Lower leg skin (tissue), 4 donors: ENCODE data around the gene RAVER1. TPM values are rescaled to one million over a fixed set of nuclear protein-coding genes. Genes with fewer than 3 reads are reported as not detected.
"Not testable (repeated sequence)": the region's sequence is repeated elsewhere in the genome, so short reads cannot be mapped to it uniquely, and the experiment has no call there.

ENCODE experiments used
- DNase-seq, 2 donors: peaks; one replicate each; pipeline ENCODE4 v3.0.0-alpha.2; 2019; ENCODE audit warnings: low spot score in 2 of 2
- H3K4me3 ChIP-seq: fragments of 200-600 bp; sonication (generic); 2 replicates; pipeline ENCODE4 v1.5.1; 2017; ENCODE audit warnings: mild to moderate bottlenecking, low read depth; ENCODE audit not compliant: poor library complexity, severe bottlenecking
- CTCF ChIP-seq, 3 donors: fragments of 450-650 bp; IDR thresholded peaks; one replicate each; pipeline ENCODE4 v1.5.1; 2016; ENCODE audit warnings: antibody characterized with exemption in 3 of 3, mild to moderate bottlenecking in 3 of 3, moderate library complexity in 2 of 3
- POLR2A ChIP-seq, 2 donors: fragments of 450-650 bp; IDR thresholded peaks; one replicate each; pipeline ENCODE4 v1.6.1; 2016 to 2017; ENCODE audit warnings: antibody characterized with exemption in 2 of 2, mild to moderate bottlenecking in 1 of 2, moderate library complexity in 1 of 2
- WGBS, 2 donors: methylation state at CpG; one replicate each; pipeline ENCODE4 v1.1.5; 2018; 5-methylcytosine and 5-hydroxymethylcytosine counted together
- intact Hi-C: fragments of 100-400 bp; cut with DNase I; formaldehyde crosslinking; loops from one replicate; pipeline ENCODE4 v1.15.0; 2023; ENCODE audit warnings: low total_unique reads
- total RNA-seq, 4 donors: library from RNA; depleted of rRNA; stranded (reverse); fragments of >200 nt; gene quantifications; one replicate each; pipeline ENCODE4 v1.1.0, GENCODE V29; 2016

Gene RAVER1
- 10 to 100 TPM; 14.2 to 22.5 (median 19.2) TPM for total RNA-seq

GRCh38 chr19:10332965-10333757, at the start of gene RAVER1:
Gene RAVER1, minus strand, starts transcription at chr19:10333529. Its CDS starts 22 bp downstream, at chr19:10333507.
- TF ChIP-seq POLR2A (IDR thresholded peaks at IDR 0.05) (no peak), CTCF (IDR thresholded peaks at IDR 0.05) (no peak)
- WGBS, 2 donors: 1% methylated on average over 30 to 74 of the region's 82 CpGs
- peak within 1 kb of the TSS; percentile 65 for H3K4me3 ChIP-seq
- peak; percentile 97 to 99 for DNase-seq
- intact Hi-C loops: loop anchor here (5.0 kb wide), 1 partner anchor 1886 kb away; no protein-coding TSS in a partner anchor

- intact Hi-C loops, H3K4me3 ChIP-seq, DNase-seq: not testable (repeated sequence)
- WGBS, 2 donors: 87 to 89% methylated on average over 8 of the region's 8 CpGs
These were observed 49.8 kb upstream of the RAVER1 start for GRCh38 chr19:10383223-10383499.

GRCh38 chr19:10380313-10381102, 47.2 kb upstream of the RAVER1 start, which contains the start of gene TYK2:
Gene TYK2, minus strand, starts transcription at chr19:10380572. Its CDS starts 2,166 bp downstream, at chr19:10378406.
- intact Hi-C loops: no loop called here
- peak within 1 kb of the TSS; percentile 89 for H3K4me3 ChIP-seq
- TF ChIP-seq POLR2A (IDR thresholded peaks at IDR 0.05) (peak in 1 of 2 donors; percentile 17), CTCF (IDR thresholded peaks at IDR 0.05) (no peak)
- WGBS, 2 donors: 0 to 1% methylated on average over 56 to 58 of the region's 58 CpGs
- peak; percentile 96 to 99 for DNase-seq

GRCh38 chr19:10379880-10380312, 46.6 kb upstream of the RAVER1 start:
- WGBS, 2 donors: 0 to 1% methylated on average over 10 of the region's 10 CpGs
- DNase-seq: no peak
- intact Hi-C loops: no loop called here
- TF ChIP-seq POLR2A (IDR thresholded peaks at IDR 0.05) (no peak), CTCF (IDR thresholded peaks at IDR 0.05) (no peak)
- peak overlapping the region; percentile 89 for H3K4me3 ChIP-seq

- no peak for DNase-seq
- intact Hi-C loops: no loop called here
- WGBS, 2 donors: 95 to 98% methylated on average over 8 of the region's 8 CpGs
- H3K4me3 ChIP-seq: no peak overlapping the region
- no peak for TF ChIP-seq CTCF (IDR thresholded peaks at IDR 0.05)
- TF ChIP-seq POLR2A (IDR thresholded peaks at IDR 0.05): no peak
These were observed 44.8 kb upstream of the RAVER1 start for GRCh38 chr19:10378124-10378523.

GRCh38 chr19:10377140-10377640, 43.9 kb upstream of the RAVER1 start:
- DNase-seq, intact Hi-C loops, H3K4me3 ChIP-seq: not testable (repeated sequence)
- 90 to 94% methylated on average over 2 of the region's 2 CpGs for WGBS, 2 donors
